GM21515 (cell line): ENCODE measurements around the gene SEC31B.

Source experiments
- ATAC-seq: cut with Tn5 transposase; IDR thresholded peaks from one replicate; pipeline ENCODE4 v1.9.1; 2021; ENCODE audit not compliant: unreplicated experiment

Gene SEC31B

GRCh38 chr10:100529475-100530298, 10.0 kb upstream of the SEC31B start, which contains the start of gene NDUFB8:
Gene NDUFB8 (minus strand): TSS chr10:100529871. CDS start chr10:100529851, 20 bp downstream.
- no peak for ATAC-seq

- ATAC-seq = no peak
Observed at GRCh38 chr10:100528921-100529474, 9.3 kb upstream of the SEC31B start.

GRCh38 chr10:100528123-100528886, 8.6 kb upstream of the SEC31B start:
- ATAC-seq = no peak

GRCh38 chr10:100524638-100525037, 5.0 kb upstream of the SEC31B start:
- no peak for ATAC-seq

GRCh38 chr10:100524206-100524605, 4.5 kb upstream of the SEC31B start:
- ATAC-seq = no peak

GRCh38 chr10:100522945-100523344, 3.3 kb upstream of the SEC31B start:
- ATAC-seq = no peak

GRCh38 chr10:100522107-100522801, 2.6 kb upstream of the SEC31B start:
- ATAC-seq = no peak

- ATAC-seq = no peak
Observed at GRCh38 chr10:100520811-100521210, 1.1 kb upstream of the SEC31B start.

- no peak for ATAC-seq
Observed at GRCh38 chr10:100518761-100519241, 860 bp downstream of the SEC31B start.

- no peak for ATAC-seq
Observed at GRCh38 chr10:100516847-100517246, 2.8 kb downstream of the SEC31B start.

- ATAC-seq = no peak
Observed at GRCh38 chr10:100515612-100516011, 4.0 kb downstream of the SEC31B start.

- no peak for ATAC-seq
Observed at GRCh38 chr10:100510533-100511308, 8.9 kb downstream of the SEC31B start.

- ATAC-seq = no peak
Observed at GRCh38 chr10:100509241-100509840, 10.3 kb downstream of the SEC31B start.

GRCh38 chr10:100508691-100509150, 10.9 kb downstream of the SEC31B start:
- ATAC-seq = no peak

- ATAC-seq = no peak
Observed at GRCh38 chr10:100508266-100508665, 11.4 kb downstream of the SEC31B start.

GRCh38 chr10:100507357-100507732, 12.3 kb downstream of the SEC31B start:
- ATAC-seq = no peak

- ATAC-seq = no peak
Observed at GRCh38 chr10:100506596-100507356, 12.9 kb downstream of the SEC31B start.

- ATAC-seq = no peak
Observed at GRCh38 chr10:100505164-100505563, 14.5 kb downstream of the SEC31B start.

- ATAC-seq = no peak
Observed at GRCh38 chr10:100504096-100504495, 15.6 kb downstream of the SEC31B start.
